GM18505 (cell line): ENCODE measurements around the gene ATG12.
A peak's percentile ranks its signal among the peaks of the same experiment; 100 is the strongest.
"Not testable (repeated sequence)": the region's sequence is repeated elsewhere in the genome, so short reads cannot be mapped to it uniquely, and the experiment has no call there.

Source experiments
- ATAC-seq: cut with Tn5 transposase; IDR thresholded peaks from one replicate; pipeline ENCODE4 v1.9.1; 2021; ENCODE audit not compliant: unreplicated experiment
- POLR2A ChIP-seq: IDR thresholded peaks from 4 replicates; pipeline ENCODE4 v1.6.1; 2011; ENCODE audit warnings: borderline replicate concordance; ENCODE audit not compliant: insufficient read depth, insufficient read length; ENCODE audit errors: extremely low read depth

The ATG12 gene

DNA sequence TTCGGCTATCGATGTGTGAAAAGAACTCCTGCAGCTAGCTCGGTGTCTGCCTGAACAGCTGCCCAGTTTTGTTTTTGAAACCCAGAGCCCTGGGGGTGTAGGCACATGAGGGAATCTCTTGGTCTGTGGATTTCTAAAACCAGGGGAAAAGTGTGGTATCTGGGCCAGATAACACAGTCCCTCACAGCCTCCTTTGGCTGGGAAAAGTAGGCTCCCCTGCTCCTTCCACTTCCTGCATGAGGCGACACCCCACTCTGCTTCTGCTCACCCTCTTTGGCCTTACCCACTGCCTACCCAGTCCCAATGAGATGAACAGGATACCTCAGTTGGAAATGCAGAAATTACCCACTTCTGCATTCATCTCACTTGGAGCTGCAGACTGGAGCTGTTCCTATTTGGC is 15.4 kb downstream of the ATG12 start:
- no peak for TF ChIP-seq POLR2A
- ATAC-seq = no peak

DNA sequence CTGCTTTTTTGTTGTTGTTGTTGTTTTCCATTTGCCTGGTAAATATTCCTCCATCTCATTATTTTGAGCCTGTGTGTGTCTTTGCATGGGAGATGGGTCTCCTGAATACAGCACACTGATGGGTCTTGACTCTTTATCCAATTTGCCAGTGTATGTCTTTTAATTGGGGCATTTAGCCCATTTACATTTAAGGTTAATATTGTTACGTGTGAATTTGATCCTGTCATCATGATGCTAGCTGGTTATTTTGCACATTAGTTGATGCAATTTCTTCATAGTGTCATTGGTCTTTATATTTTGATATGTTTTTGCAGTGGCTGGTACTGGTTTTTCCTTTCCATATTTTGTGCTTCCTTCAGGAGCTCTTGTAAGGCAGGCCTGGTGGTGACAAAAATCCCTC is 16.4 kb downstream of the ATG12 start:
- not testable (repeated sequence) for ATAC-seq

DNA sequence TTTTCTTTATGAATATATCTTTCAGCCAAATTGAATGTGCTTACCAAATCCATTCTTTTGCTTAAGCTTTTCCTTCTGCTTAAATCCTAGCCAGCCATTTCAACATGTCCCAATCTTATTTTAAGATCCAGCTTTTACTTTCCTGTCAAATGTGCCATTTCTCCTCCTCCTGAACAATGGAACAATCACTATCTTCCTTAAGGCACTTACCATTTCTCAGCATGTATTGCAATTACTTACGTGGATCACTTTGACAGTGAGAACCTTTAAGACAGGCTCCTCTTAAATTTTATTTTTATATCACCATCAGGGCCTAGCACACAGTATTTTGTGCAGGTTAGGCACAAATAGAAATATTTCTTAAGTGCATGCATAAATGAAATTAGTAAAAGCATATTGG is 20.5 kb downstream of the ATG12 start:
- no peak for TF ChIP-seq POLR2A
- no peak for ATAC-seq

DNA sequence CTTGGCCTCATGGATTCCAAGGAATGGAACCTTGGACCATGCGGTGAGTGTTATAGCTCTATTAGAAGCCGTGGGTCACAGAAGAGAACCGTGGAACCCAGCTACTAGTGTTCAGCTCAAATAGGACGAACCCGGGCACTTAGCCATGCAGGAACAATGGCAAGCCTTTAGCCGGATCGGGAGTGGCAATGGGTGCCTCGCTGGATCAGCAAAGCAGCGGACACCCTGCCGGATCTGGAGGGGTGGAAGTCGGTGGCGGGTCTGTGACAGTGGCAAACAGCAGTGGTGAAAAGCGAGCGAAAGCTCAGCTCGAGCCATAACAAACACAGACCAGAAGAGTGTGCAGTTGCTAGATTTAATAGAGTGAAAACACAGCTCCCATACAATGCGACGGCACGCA is 22.5 kb downstream of the ATG12 start:
- no peak for TF ChIP-seq POLR2A

DNA sequence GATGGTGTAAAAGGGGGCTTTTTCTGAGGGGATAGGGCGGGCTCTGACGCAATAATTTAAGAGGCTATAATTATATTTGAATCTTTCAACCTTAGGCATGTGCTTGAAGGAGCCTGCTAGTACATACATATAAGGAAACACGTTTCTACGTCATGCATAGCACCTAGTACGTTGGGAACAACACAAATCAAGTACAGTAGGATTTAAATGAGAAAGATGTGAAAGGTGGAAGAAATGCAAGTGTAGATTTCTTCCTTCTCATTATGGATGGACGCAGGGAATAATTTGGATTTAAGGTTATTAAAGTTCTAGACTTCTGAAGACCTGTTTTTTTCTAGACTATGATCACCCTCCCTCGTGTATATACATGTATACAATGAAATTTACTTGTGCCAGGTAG is 24.0 kb downstream of the ATG12 start:
- no peak for TF ChIP-seq POLR2A
- no peak for ATAC-seq

More for the DNA sequence above, 22.5 kb downstream of the ATG12 start:
- no peak for ATAC-seq

DNA sequence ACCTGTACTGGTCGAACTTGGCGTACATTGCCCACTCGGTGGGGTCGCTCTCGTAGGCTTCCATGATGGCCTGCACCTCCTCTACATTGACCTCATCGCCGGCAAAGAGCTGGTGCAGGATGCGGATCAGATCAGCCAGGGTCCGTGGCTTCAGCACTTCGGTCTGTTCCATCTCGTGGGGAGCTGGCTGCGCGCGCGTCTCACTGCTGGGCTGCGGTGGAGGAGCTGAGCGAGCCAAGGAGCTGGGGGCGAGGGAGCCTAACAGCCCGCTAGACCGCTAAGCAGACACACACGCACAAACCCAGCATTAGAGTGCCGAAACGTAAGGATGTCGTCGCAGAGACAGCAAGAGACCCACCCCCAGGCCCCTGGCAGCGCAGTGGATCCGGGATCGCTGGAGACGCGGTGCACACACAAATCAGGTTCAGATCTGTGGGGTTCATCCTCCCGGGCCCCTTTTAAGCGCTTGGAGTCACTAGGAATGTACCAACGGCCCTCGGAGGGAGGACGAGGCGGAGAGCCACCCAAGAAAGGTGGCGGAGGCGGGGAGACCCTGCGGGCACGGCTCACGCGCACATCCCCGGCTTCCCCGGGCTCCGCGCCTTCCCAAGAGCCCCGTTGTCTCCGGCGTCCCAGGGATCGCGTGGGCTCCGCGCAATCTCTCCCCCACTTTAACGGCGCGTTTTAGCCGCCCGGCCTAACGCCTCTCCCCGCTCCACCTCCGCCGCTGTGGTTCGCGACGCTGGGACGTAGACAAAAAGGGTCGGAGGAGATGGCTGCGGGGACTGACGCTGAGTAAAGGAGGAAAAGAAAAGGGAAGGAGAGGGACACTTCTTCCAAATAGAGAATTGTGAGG is 24.9 kb downstream of the ATG12 start, which contains the start of gene CDO1:
CDO1 (minus strand) TSS at position 434 of the 856 bp plus-strand sequence; CDS start at position 172, 262 bp downstream.
- TF ChIP-seq POLR2A = no peak
- ATAC-seq = peak; percentile 61

DNA sequence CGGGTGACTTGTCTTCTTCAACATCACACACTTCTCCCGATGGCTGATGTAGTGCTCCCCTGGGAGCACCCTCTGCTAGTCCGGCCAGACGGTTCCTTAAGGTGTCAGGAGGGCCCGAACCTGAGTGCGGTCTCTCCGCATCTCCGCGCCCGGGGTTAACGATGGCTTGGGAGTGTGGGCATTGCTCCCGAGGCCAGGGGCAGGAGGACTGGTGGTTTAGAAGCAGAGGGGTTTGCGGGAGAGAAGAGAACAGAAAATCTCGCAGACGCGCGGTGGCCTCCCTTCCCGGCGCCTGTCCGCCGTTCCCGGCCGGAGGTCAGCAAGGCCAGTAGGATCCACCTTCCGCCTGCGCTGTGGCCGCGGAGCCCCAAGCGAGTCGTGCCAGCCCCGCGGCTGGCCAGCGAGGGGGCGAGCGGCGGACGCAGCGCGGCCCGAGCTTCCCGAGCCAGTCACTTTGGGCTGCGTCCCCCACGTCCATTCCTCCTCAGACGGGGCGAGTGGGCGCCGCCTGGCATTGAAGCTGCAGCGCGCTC is 25.6 kb downstream of the ATG12 start:
- ATAC-seq = peak; percentile 22
- TF ChIP-seq POLR2A = no peak

DNA sequence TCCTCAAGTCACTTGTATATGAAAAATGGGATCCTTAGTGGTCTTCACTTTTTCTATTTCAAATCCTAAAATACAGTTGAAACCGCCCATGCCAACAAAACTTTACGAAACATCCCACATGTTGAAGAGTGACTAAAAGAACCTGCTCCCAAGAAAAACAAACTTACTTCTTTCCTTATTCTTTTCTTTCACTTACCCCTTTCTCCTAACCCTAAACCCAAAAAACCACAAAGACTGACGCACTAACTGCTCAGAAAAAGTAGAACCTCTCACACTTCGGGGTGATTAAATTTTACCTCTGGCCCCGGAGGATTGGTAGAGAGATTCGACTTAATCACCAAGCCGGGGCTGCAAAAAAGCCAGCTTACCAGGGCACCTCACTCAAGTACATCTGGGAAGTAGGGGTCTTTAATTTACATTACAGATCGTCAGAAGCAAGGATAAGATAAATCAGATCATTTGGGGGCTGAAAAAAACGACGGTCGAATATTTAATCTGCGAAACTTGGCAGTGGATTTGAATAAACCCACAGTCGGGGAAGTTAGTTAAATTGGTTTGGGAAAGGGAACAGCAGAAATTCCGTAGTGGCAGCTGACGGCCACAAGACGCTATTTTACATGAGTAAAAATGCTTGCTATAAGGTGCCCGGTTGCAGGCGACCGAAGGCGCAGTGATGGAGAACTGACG is 26.2 kb downstream of the ATG12 start:
- no peak for ATAC-seq
- no peak for TF ChIP-seq POLR2A

DNA sequence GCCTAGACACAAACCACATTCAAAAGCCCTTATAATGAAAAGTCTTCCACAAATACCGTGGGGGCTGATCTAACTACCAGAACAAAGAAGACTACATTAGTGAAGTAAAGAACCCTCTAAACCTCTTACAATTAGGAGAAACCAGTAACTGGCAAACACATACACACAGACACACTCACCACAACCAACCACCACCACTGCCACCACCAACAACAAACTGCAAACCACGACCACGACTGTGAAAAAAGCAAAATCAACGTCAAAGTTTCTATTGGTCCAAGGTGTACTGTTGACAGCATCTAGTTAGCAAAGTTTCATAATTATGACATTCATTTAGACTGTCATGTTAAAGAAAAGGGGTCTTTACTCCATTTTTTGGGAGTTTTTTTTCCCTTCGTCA is 27.6 kb downstream of the ATG12 start:
- ATAC-seq = no peak

DNA sequence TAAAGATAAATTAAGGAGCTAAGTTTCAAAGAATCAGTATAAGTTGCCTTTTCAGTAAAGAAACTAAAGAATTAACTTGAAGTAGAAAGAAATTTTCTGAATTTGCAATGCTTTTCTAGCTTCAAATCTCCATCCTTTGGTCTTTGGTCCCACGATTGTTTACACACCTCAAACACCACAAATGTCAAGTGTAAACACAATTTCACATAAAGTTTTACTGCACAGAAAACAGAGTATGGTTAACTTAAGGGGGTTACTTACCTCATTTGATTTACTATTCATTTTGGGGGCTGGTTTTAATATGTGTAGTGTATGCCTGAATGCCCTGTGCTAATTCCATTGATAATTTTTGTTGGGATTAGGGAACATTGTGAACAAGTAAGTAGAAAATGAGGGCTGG is 29.0 kb downstream of the ATG12 start:
- no peak for ATAC-seq
- TF ChIP-seq POLR2A = no peak

More for the DNA sequence above, 27.6 kb downstream of the ATG12 start:
- no peak for TF ChIP-seq POLR2A

DNA sequence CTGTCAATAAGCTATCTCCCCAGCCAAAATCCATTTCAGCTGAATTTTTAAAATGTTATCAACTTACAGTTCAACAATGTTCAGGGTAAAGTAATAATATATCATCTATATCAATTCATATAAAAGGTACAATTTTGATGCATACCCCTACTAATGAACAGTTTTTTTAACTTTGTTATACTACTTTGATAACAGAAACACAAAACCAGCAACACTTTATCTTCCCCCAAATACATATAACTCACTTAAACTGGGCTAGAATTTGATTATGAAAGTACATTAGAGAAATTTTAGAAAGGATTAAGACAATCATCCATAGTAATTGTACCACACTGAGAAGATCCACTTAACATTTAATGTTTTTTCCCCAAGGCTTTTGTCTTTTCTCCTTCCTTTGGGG is 30.0 kb downstream of the ATG12 start:
- no peak for TF ChIP-seq POLR2A
- no peak for ATAC-seq

DNA sequence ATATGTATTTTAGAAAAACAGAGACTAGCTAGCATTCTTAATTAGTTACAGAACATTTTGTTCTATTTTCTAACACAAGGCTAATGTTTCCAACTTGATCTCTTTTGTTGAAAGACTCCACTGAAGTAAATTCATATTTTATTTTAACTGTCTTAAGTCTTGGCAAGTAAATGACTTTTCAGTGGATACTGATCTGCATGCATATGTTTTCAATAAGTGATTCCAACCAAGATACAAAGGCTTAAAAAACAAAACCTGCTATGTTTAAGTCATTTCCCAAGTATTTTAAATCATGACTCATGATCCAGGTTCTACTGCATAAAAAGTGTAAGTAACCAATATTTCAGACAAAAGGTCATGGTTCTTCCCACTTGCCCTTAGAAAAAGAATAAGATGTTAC is 30.6 kb downstream of the ATG12 start:
- no peak for ATAC-seq
- TF ChIP-seq POLR2A = no peak

DNA sequence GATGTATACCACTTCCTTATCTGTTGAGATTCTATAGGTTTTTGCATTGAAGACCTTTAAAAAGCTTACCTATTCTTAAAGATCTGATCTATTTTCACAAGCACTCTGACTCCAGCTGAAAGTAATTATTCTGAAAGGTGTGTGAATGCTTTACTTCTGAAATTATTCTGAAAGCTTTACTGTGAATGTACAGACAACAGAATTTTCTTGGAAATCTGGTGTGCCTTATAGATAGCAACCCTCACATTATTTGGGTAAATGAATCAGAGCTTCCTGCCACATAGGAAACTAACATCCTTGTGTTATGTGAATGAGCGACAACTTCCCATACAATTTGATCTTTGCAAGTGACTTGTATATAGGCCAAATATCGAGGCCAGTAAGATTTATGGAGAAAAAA is 31.4 kb downstream of the ATG12 start:
- no peak for TF ChIP-seq POLR2A
- no peak for ATAC-seq

DNA sequence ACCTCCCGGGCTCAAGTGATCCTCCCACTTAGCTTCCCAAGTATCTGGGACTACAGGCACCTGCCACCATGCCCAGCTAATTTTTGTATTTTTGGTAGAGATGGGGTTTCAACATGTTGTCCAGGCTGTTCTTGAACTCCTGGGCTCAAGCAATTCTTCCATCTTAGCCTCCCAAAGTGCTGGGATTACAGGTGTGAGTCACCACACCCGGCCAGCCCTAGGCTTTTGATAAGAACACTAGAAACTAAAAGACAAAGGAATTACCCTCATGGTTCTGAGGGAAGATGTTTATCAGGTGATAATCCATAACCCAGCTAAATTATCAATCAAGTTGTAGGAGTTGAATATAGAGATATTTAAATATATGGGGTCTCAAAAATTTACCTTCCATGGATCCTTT is 33.3 kb downstream of the ATG12 start:
- ATAC-seq = not testable (repeated sequence)
